Measurements from ENCODE around the gene ACVR1.

The ACVR1 gene

DNA sequence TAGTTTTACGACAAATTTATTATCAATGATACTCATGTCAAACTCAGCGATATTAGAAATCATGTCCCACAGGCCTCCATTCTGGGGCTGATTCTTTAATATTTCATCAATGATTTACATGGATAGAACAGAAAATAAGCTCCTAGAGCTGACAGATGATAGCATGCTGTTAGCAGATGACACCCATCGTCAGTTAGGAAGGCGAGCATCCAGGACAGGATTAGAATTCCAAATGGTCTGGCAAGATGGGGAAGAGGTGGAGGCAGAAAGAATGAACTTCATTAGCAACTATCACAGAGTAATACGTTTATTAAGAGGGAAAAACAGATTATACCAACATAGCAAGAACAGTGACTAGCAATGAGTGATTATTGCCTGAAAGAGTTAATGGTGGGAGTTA is 46.2 kb upstream of the ACVR1 start (continued):
- TF ChIP-seq CSRNP3 (CRISPR knock-in tag; IDR thresholded peaks at IDR 0.05), result no peak
- no peak for TF ChIP-seq GLIS3 (CRISPR knock-in tag; IDR thresholded peaks at IDR 0.05)
- TF ChIP-seq ZFP30 (CRISPR knock-in tag; IDR thresholded peaks at IDR 0.05), result no peak

DNA sequence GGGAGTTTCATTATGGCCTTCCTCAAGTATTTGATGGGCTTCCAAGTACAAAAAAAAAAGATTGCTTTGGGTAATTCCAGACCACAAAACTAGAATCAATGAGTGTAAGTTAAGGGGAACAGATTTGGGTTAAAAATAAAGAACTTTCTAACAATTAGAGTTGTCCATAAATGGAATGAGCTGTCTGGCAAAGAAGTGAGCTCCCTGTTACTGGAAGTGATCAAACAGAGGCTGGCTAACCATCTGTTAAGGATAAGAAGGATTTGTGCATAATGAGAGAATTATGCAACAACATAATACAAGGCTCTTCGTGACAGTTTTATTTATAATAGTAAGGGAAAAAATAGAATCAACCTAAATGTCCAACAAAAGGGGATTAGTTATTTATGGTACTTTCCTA is 44.6 kb upstream of the ACVR1 start:
- no peak for TF ChIP-seq TSHZ2 (CRISPR knock-in tag; IDR thresholded peaks at IDR 0.05)
- no peak for TF ChIP-seq ZNF8 (CRISPR knock-in tag; IDR thresholded peaks at IDR 0.05)
- no peak for TF ChIP-seq CSRNP3 (CRISPR knock-in tag; IDR thresholded peaks at IDR 0.05)
- no peak for TF ChIP-seq SNAI2 (CRISPR knock-in tag; IDR thresholded peaks at IDR 0.05)
- no peak for TF ChIP-seq ESRRG (CRISPR knock-in tag; IDR thresholded peaks at IDR 0.05)
- TF ChIP-seq, protein P1, sequence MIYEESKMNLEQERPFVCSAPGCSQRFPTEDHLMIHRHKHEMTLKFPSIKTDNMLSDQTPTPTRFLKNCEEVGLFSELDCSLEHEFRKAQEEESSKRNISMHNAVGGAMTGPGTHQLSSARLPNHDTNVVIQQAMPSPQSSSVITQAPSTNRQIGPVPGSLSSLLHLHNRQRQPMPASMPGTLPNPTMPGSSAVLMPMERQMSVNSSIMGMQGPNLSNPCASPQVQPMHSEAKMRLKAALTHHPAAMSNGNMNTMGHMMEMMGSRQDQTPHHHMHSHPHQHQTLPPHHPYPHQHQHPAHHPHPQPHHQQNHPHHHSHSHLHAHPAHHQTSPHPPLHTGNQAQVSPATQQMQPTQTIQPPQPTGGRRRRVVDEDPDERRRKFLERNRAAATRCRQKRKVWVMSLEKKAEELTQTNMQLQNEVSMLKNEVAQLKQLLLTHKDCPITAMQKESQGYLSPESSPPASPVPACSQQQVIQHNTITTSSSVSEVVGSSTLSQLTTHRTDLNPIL (CRISPR knock-in tag; IDR thresholded peaks at IDR 0.05; ENCODE audit: low read depth), result no peak
- TF ChIP-seq ZC3H10 (CRISPR knock-in tag; IDR thresholded peaks at IDR 0.05), result no peak
- no peak for TF ChIP-seq PPARA (CRISPR knock-in tag; IDR thresholded peaks at IDR 0.05; ENCODE audit: borderline replicate concordance)
- TF ChIP-seq ISL1 (CRISPR knock-in tag; IDR thresholded peaks at IDR 0.05), result no peak
- TF ChIP-seq ZNF70 (CRISPR knock-in tag; IDR thresholded peaks at IDR 0.05), result no peak
- TF ChIP-seq, protein P2, sequence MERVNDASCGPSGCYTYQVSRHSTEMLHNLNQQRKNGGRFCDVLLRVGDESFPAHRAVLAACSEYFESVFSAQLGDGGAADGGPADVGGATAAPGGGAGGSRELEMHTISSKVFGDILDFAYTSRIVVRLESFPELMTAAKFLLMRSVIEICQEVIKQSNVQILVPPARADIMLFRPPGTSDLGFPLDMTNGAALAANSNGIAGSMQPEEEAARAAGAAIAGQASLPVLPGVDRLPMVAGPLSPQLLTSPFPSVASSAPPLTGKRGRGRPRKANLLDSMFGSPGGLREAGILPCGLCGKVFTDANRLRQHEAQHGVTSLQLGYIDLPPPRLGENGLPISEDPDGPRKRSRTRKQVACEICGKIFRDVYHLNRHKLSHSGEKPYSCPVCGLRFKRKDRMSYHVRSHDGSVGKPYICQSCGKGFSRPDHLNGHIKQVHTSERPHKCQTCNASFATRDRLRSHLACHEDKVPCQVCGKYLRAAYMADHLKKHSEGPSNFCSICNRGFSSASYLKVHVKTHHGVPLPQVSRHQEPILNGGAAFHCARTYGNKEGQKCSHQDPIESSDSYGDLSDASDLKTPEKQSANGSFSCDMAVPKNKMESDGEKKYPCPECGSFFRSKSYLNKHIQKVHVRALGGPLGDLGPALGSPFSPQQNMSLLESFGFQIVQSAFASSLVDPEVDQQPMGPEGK (CRISPR knock-in tag; IDR thresholded peaks at IDR 0.05; ENCODE audit: borderline replicate concordance), result no peak
- TF ChIP-seq, protein P3, sequence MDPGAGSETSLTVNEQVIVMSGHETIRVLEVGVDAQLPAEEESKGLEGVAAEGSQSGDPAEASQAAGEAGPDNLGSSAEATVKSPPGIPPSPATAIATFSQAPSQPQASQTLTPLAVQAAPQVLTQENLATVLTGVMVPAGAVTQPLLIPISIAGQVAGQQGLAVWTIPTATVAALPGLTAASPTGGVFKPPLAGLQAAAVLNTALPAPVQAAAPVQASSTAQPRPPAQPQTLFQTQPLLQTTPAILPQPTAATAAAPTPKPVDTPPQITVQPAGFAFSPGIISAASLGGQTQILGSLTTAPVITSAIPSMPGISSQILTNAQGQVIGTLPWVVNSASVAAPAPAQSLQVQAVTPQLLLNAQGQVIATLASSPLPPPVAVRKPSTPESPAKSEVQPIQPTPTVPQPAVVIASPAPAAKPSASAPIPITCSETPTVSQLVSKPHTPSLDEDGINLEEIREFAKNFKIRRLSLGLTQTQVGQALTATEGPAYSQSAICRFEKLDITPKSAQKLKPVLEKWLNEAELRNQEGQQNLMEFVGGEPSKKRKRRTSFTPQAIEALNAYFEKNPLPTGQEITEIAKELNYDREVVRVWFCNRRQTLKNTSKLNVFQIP (CRISPR knock-in tag; IDR thresholded peaks at IDR 0.05; ENCODE audit: borderline replicate concordance, low read depth), result no peak
- no peak for TF ChIP-seq CSDC2 (CRISPR knock-in tag; IDR thresholded peaks at IDR 0.05)
- no peak for TF ChIP-seq ARNTL (CRISPR knock-in tag; IDR thresholded peaks at IDR 0.05; ENCODE audit: borderline replicate concordance, low read depth)
- no peak for TF ChIP-seq BACH2 (CRISPR knock-in tag; IDR thresholded peaks at IDR 0.05; ENCODE audit: borderline replicate concordance)
- no peak for TF ChIP-seq ZFP3 (CRISPR knock-in tag; IDR thresholded peaks at IDR 0.05)
- TF ChIP-seq TCF4 (CRISPR knock-in tag; IDR thresholded peaks at IDR 0.05; ENCODE audit: borderline replicate concordance), result no peak
- TF ChIP-seq ZNF565 (CRISPR knock-in tag; conservative IDR thresholded peaks at IDR 0.05; ENCODE audit: low read depth), result no peak
- no peak for TF ChIP-seq GLIS3 (CRISPR knock-in tag; IDR thresholded peaks at IDR 0.05)
- no peak for TF ChIP-seq OSR1 (CRISPR knock-in tag; IDR thresholded peaks at IDR 0.05)
- ATAC-seq, result no peak

DNA sequence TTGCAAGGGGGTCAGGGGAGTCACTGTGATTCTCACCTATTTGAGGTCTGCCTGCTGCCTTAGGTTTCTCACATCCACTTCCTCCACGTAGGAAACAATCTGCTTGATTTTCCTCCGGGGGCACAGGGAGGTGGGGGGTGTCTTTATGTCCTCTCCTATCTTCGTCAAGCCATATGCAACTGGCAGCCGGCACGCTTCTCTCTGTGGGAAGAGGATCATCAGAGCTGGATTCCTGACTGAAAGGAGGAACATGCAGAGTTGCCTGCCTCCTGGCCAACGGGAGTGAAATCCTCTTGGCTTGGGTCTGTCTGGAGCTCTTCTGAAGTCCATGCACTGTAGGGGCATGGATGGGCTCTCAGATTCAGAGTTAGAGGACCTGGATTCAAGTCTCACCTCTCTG is 43.1 kb upstream of the ACVR1 start:
- no peak for ATAC-seq

More for the DNA sequence above, 43.1 kb upstream of the ACVR1 start:
- no peak for TF ChIP-seq ESRRG (CRISPR knock-in tag; IDR thresholded peaks at IDR 0.05)
- no peak for TF ChIP-seq RARB (CRISPR knock-in tag; IDR thresholded peaks at IDR 0.05)
- TF ChIP-seq ZNF565 (CRISPR knock-in tag; conservative IDR thresholded peaks at IDR 0.05; ENCODE audit: low read depth), result no peak

Measured in SK-N-SH treated with all-trans-retinoic acid at 6 μM for 48 hours (cell line).